Kidney (tissue), 14 donors: ENCODE data around the gene RNGTT. TPM values are rescaled to one million over a fixed set of nuclear protein-coding genes. Genes with fewer than 3 reads are reported as not detected.

Experiments
- DNase-seq, 5 donors: peaks; one replicate each; pipeline ENCODE4 v3.0.0-alpha.2; 2013 to 2020
- FAIRE-seq: peaks from 2 replicates; lab custom pipeline; 2012; peaks lifted over from hg19 to GRCh38; lab: Jason Lieb, UNC
- H3K27ac ChIP-seq, 2 donors: one replicate each; pipeline ENCODE4 v1.7.0; 2013; ENCODE audit warnings: low read depth in 2 of 2, low read length in 2 of 2, inconsistent platforms in 1 of 2
- H3K27me3 ChIP-seq: one replicate; pipeline ENCODE4 v1.7.1; 2013; ENCODE audit warnings: low read length, inconsistent platforms; ENCODE audit not compliant: control insufficient read depth, insufficient read depth
- H3K36me3 ChIP-seq, 3 donors: one replicate each; pipeline versions ENCODE4 v1.7.0 to v1.7.1; 2013; ENCODE audit warnings: low read length in 3 of 3, control low read depth in 1 of 3, inconsistent platforms in 1 of 3; ENCODE audit not compliant: insufficient read depth in 3 of 3, control insufficient read depth in 2 of 3
- H3K4me1 ChIP-seq, 3 donors: one replicate each; pipeline versions ENCODE4 v1.7.0 to v1.7.1; 2013; ENCODE audit warnings: low read length in 3 of 3, inconsistent platforms in 1 of 3, low read depth in 1 of 3; ENCODE audit not compliant: control insufficient read depth in 2 of 3, insufficient read depth in 2 of 3
- H3K4me3 ChIP-seq, 3 donors: one replicate each; pipeline versions ENCODE4 v1.7.0 to v1.8.1; 2013; ENCODE audit warnings: low read length in 3 of 3, control low read depth in 1 of 3, inconsistent platforms in 1 of 3
- H3K9ac ChIP-seq, 3 donors: one replicate each; pipeline versions ENCODE4 v1.7.0 to v1.7.1; 2013; ENCODE audit warnings: low read length in 3 of 3, control low read depth in 1 of 3, inconsistent platforms in 1 of 3
- H3K9me3 ChIP-seq, 3 donors: one replicate each; pipeline versions ENCODE4 v1.7.0 to v1.7.1; 2013; ENCODE audit warnings: low read length in 3 of 3, control low read depth in 1 of 3, inconsistent platforms in 1 of 3; ENCODE audit not compliant: control insufficient read depth in 2 of 3, insufficient read depth in 1 of 3
- CTCF ChIP-seq: IDR thresholded peaks from 3 replicates; pipeline ENCODE4 v1.5.1; 2012; ENCODE audit warnings: mild to moderate bottlenecking, moderate library complexity, borderline replicate concordance; ENCODE audit not compliant: insufficient read depth; ENCODE audit errors: extremely low read depth
- intact Hi-C: fragments of 100-400 bp; cut with DNase I; formaldehyde crosslinking; loops from one replicate; pipeline ENCODE4 v1.11.1; 2022
- polyA plus RNA-seq: library from polyadenylated mRNA; stranded (reverse); fragments of 350-450 nt; fragmentation: Illumina TruSeq; extraction: RNeasy Lipid Tissue Mini Kit (QIAGEN cat#74804); gene quantifications from one replicate; pipeline ENCODE4 v1.2.3, GENCODE V29; 2014; ENCODE audit warnings: low read depth, low replicate concordance; ENCODE audit not compliant: insufficient read depth
- total RNA-seq: library from RNA; stranded (reverse); fragmentation: NEBNext Ultra II Directional; extraction: Animal tissue kit (Norgen Biotek cat#: 25700); gene quantifications from one replicate; pipeline ENCODE4 v1.2.1, GENCODE V29; 2021
- donor health status: control.
- donor health status: control.
- donor health status: control.
- donor health status: control.
- donor health status: control.
- donor health status: DM: yes; HTN: yes; CAD: no.
- donor health status: Normal renal cell carcinoma (clear cell type).

Gene RNGTT
- total and polyA plus RNA-seq, 2 donors from 2014 or later = 5.4 to 13.8 TPM

- no peak for DNase-seq
- FAIRE-seq = no peak
- intact Hi-C loops = no loop called here
Measured at GRCh38 chr6:89009624-89010059, 46.2 kb upstream of the RNGTT start.

GRCh38 chr6:89008815-89009374, 45.5 kb upstream of the RNGTT start:
- Histone ChIP-seq H3K27ac (no peak overlapping the region), H3K36me3 (no peaks in the 10 kb centered on the region), H3K9ac (no peak overlapping the region), H3K27me3 (no peaks in the 10 kb centered on the region), H3K9me3 (no peaks in the 10 kb centered on the region), H3K4me1 (peaks cover 0 to 2% (median 0%) of the 10 kb centered on the region in 3 donors), H3K4me3 (no peak overlapping the region)
- FAIRE-seq (no peak), DNase-seq (no peak)
- intact Hi-C loops = no loop called here
- TF ChIP-seq CTCF = no peak

More at GRCh38 chr6:89009624-89010059, 46.2 kb upstream of the RNGTT start:
- no peaks in the 10 kb centered on the region for H3K9me3 ChIP-seq
- H3K9ac ChIP-seq = no peak overlapping the region
- no peak overlapping the region for H3K27ac ChIP-seq
- H3K36me3 ChIP-seq = no peaks in the 10 kb centered on the region
- no peaks in the 10 kb centered on the region for H3K27me3 ChIP-seq
- TF ChIP-seq CTCF = no peak
- H3K4me1 ChIP-seq = peaks cover 0 to 2% (median 0%) of the 10 kb centered on the region in 3 donors
- no peak overlapping the region for H3K4me3 ChIP-seq

GRCh38 chr6:89008001-89008814, 44.8 kb upstream of the RNGTT start:
- DNase-seq = no peak
- Histone ChIP-seq H3K9ac (no peak overlapping the region), H3K9me3 (no peaks in the 10 kb centered on the region), H3K27ac (no peak overlapping the region), H3K36me3 (no peaks in the 10 kb centered on the region), H3K27me3 (no peaks in the 10 kb centered on the region), H3K4me1 (peaks cover 0 to 2% (median 0%) of the 10 kb centered on the region in 3 donors), H3K4me3 (peak overlapping the region in 1 of 3 donors; percentile 27)
- intact Hi-C loops = no loop called here
- no peak for FAIRE-seq
- TF ChIP-seq CTCF = no peak
